ENCODE results near the gene B3GNT8.
"Not testable (repeated sequence)": the region's sequence is repeated elsewhere in the genome, so short reads cannot be mapped to it uniquely, and the experiment has no call there.

The B3GNT8 gene

GRCh38 chr19:41413947-41414346 is 13.2 kb downstream of the B3GNT8 start:
- no peak for DNase-seq (ENCODE audit: low read depth)

GRCh38 chr19:41412953-41413352 is 14.2 kb downstream of the B3GNT8 start:
- DNase-seq (ENCODE audit: low read depth), result no peak

GRCh38 chr19:41411968-41412265 is 15.3 kb downstream of the B3GNT8 start:
- DNase-seq (ENCODE audit: low read depth), result no peak

- no peak for DNase-seq (ENCODE audit: low read depth)
These were observed 15.8 kb downstream of the B3GNT8 start for GRCh38 chr19:41411100-41411967.

- no peak for DNase-seq (ENCODE audit: low read depth)
These were observed 16.7 kb downstream of the B3GNT8 start for GRCh38 chr19:41410336-41411054.

- no peak for DNase-seq (ENCODE audit: low read depth)
These were observed 17.9 kb downstream of the B3GNT8 start for GRCh38 chr19:41409288-41409687.

GRCh38 chr19:41408846-41409245 is 18.3 kb downstream of the B3GNT8 start:
- not testable (repeated sequence) for DNase-seq (ENCODE audit: low read depth)

- DNase-seq (ENCODE audit: low read depth), result no peak
These were observed 18.9 kb downstream of the B3GNT8 start for GRCh38 chr19:41408256-41408655.

GRCh38 chr19:41407271-41407670 is 19.9 kb downstream of the B3GNT8 start:
- DNase-seq (ENCODE audit: low read depth), result no peak

GRCh38 chr19:41405776-41406175 is 21.4 kb downstream of the B3GNT8 start:
- no peak for DNase-seq (ENCODE audit: low read depth)

- no peak for DNase-seq (ENCODE audit: low read depth)
These were observed 23.8 kb downstream of the B3GNT8 start for GRCh38 chr19:41403181-41403970.

- DNase-seq (ENCODE audit: low read depth), result no peak
These were observed 25.2 kb downstream of the B3GNT8 start for GRCh38 chr19:41402010-41402409.

GRCh38 chr19:41401483-41401882 is 25.7 kb downstream of the B3GNT8 start:
- no peak for DNase-seq (ENCODE audit: low read depth)

GRCh38 chr19:41399525-41399924 is 27.6 kb downstream of the B3GNT8 start:
- DNase-seq (ENCODE audit: low read depth), result no peak

GRCh38 chr19:41399091-41399490 is 28.1 kb downstream of the B3GNT8 start:
- no peak for DNase-seq (ENCODE audit: low read depth)

- no peak for DNase-seq (ENCODE audit: low read depth)
These were observed 28.6 kb downstream of the B3GNT8 start for GRCh38 chr19:41398598-41398997.

- no peak for DNase-seq (ENCODE audit: low read depth)
These were observed 29.1 kb downstream of the B3GNT8 start for GRCh38 chr19:41398050-41398418.

GRCh38 chr19:41397086-41398049 is 29.8 kb downstream of the B3GNT8 start, which contains the start of the genes BCKDHA and EXOSC5:
Gene BCKDHA, plus strand, starts transcription at chr19:41397818. Its CDS starts 10 bp downstream, at chr19:41397828.
Gene EXOSC5, minus strand, starts transcription at chr19:41397359. Its CDS starts 31 bp downstream, at chr19:41397328.
- DNase-seq (ENCODE audit: low read depth), result peak; percentile 99

- no peak for DNase-seq (ENCODE audit: low read depth)
These were observed 31.8 kb downstream of the B3GNT8 start for GRCh38 chr19:41395355-41395754.

- no peak for DNase-seq (ENCODE audit: low read depth)
These were observed 34.4 kb downstream of the B3GNT8 start for GRCh38 chr19:41392775-41393174.

- DNase-seq (ENCODE audit: low read depth), result no peak
These were observed 35.6 kb downstream of the B3GNT8 start for GRCh38 chr19:41391618-41392017.

All from T follicular helper cell (primary cell).